IMR-90 (cell line): ENCODE data around the gene GRB10. TPM values are rescaled to one million over a fixed set of nuclear protein-coding genes. Genes with fewer than 3 reads are reported as not detected.

Source experiments
- ATAC-seq: fragments of 200-7000 bp; cut with Tn5 transposase; 2 replicates; pipeline ENCODE4 v1.9.1; 2020; ENCODE audit warnings: low read depth, mild to moderate bottlenecking, moderate library complexity
- BruUV-seq: library from RNA; stranded (reverse); fragments of 400-500 nt; replicated peaks from 2 replicates; lab custom pipeline; 2021; lab: Mats Ljungman, UMichigan
- CTCF ChIA-PET: fragments of 300-600 bp; formaldehyde crosslinking; extraction: SDS; loops from one replicate; lab custom pipeline; 2021; ENCODE audit warnings: antibody characterized with exemption; lab: Yijun Ruan, JAX
- POLR2A ChIA-PET: fragments of 300-600 bp; sonication (Branson Sonifier 250); formaldehyde crosslinking; loops from one replicate; lab custom pipeline; 2022; ENCODE audit warnings: antibody characterized with exemption; ENCODE audit not compliant: unreplicated experiment; lab: Charles Lee
- DNase-seq: peaks from one replicate; pipeline ENCODE4 v3.0.0; 2013
- H2AFZ ChIP-seq: replicated peaks from 2 replicates; pipeline ENCODE3; 2013; ENCODE audit warnings: low read length, mild to moderate bottlenecking; ENCODE audit not compliant: poor library complexity
- H2AK5ac ChIP-seq: 2 replicates; pipeline ENCODE4 v1.6.1; 2013; ENCODE audit warnings: low read depth, low read length, inconsistent platforms
- H2AK9ac ChIP-seq: replicated peaks from 2 replicates; pipeline ENCODE3; 2013; ENCODE audit warnings: mild to moderate bottlenecking, low read depth, low read length, moderate library complexity; ENCODE audit not compliant: poor library complexity
- H2BK120ac ChIP-seq: 2 replicates; pipeline ENCODE4 v1.6.1; 2013; ENCODE audit warnings: low read depth, low read length, inconsistent platforms
- H2BK15ac ChIP-seq: 3 replicates; pipeline ENCODE4 v1.6.1; 2013; ENCODE audit warnings: low read depth, low read length, inconsistent platforms
- H2BK20ac ChIP-seq: 2 replicates; pipeline ENCODE4 v1.6.1; 2013; ENCODE audit warnings: low read depth, mild to moderate bottlenecking, inconsistent platforms, low read length, moderate library complexity
- H2BK5ac ChIP-seq: 2 replicates; pipeline ENCODE4 v1.6.1; 2013; ENCODE audit warnings: mild to moderate bottlenecking, low read depth, low read length, inconsistent platforms; ENCODE audit not compliant: poor library complexity, severe bottlenecking
- H3K14ac ChIP-seq: replicated peaks from 2 replicates; pipeline ENCODE4 v1.6.1; 2013; ENCODE audit warnings: low read depth, low read length, inconsistent platforms
- H3K18ac ChIP-seq: 2 replicates; pipeline ENCODE4 v1.6.1; 2013; ENCODE audit warnings: low read depth, low read length, control low read depth
- H3K23ac ChIP-seq: 2 replicates; pipeline ENCODE4 v1.6.1; 2013; ENCODE audit warnings: low read depth, low read length, inconsistent platforms
- H3K27ac ChIP-seq: 2 replicates; pipeline ENCODE4 v1.5.1; 2013; ENCODE audit warnings: mild to moderate bottlenecking, control low read depth, low read length; ENCODE audit not compliant: insufficient read depth
- H3K27me3 ChIP-seq: 2 replicates; pipeline ENCODE4 v1.6.1; 2013; ENCODE audit warnings: low read length; ENCODE audit not compliant: control insufficient read depth, insufficient read depth
- H3K36me3 ChIP-seq: 2 replicates; pipeline ENCODE4 v1.6.1; 2013; ENCODE audit warnings: low read length, mixed read lengths; ENCODE audit not compliant: control insufficient read depth, insufficient read depth
- H3K4ac ChIP-seq: 2 replicates; pipeline ENCODE4 v1.6.1; 2013; ENCODE audit warnings: low read depth, low read length, inconsistent platforms
- H3K4me1 ChIP-seq: 2 replicates; pipeline ENCODE4 v1.6.1; 2013; ENCODE audit warnings: low read length, mixed read lengths; ENCODE audit not compliant: control insufficient read depth, insufficient read depth
- H3K4me2 ChIP-seq: 2 replicates; pipeline ENCODE4 v1.6.1; 2013; ENCODE audit warnings: low read depth, mild to moderate bottlenecking, control low read depth, low read length, moderate library complexity
- H3K4me3 ChIP-seq: 2 replicates; pipeline ENCODE4 v1.5.1; 2013; ENCODE audit warnings: low read depth, mild to moderate bottlenecking, control low read depth, low read length, moderate library complexity; ENCODE audit not compliant: insufficient read depth
- H3K56ac ChIP-seq: 2 replicates; pipeline ENCODE4 v1.6.1; 2013; ENCODE audit warnings: low read length, inconsistent platforms; ENCODE audit not compliant: insufficient read depth; ENCODE audit errors: extremely low read depth
- H3K79me1 ChIP-seq, 2 experiments: 2 replicates each; pipeline ENCODE4 v1.6.1; 2013; ENCODE audit warnings: low read length in 2 of 2, inconsistent platforms in 1 of 2, low read depth in 1 of 2
- H3K9ac ChIP-seq: 2 replicates; pipeline ENCODE4 v1.6.1; 2013; ENCODE audit warnings: low read depth, low read length, control low read depth
- H3K9me1 ChIP-seq: 2 replicates; pipeline ENCODE4 v1.6.1; 2013; ENCODE audit warnings: low read length, inconsistent platforms; ENCODE audit not compliant: insufficient read depth
- H3K9me3 ChIP-seq: 2 replicates; pipeline ENCODE4 v1.6.1; 2013; ENCODE audit warnings: low read length; ENCODE audit not compliant: control insufficient read depth, insufficient read depth
- H4K20me1 ChIP-seq: 2 replicates; pipeline ENCODE4 v1.6.1; 2013; ENCODE audit warnings: low read length, inconsistent platforms; ENCODE audit not compliant: insufficient read depth
- H4K5ac ChIP-seq: 2 replicates; pipeline ENCODE4 v1.6.1; 2013; ENCODE audit warnings: mild to moderate bottlenecking, low read depth, low read length, control low read depth
- H4K8ac ChIP-seq, 2 experiments: 2 replicates each; pipeline ENCODE4 v1.6.1; 2013; ENCODE audit warnings: low read depth in 2 of 2, low read length in 2 of 2, control low read depth in 1 of 2, inconsistent platforms in 1 of 2
- H4K91ac ChIP-seq: 2 replicates; pipeline ENCODE4 v1.6.1; 2013; ENCODE audit warnings: low read depth, low read length, inconsistent platforms; ENCODE audit not compliant: insufficient read depth
- BHLHE40 ChIP-seq: fragments of 150-350 bp; IDR thresholded peaks from 2 replicates; pipeline ENCODE4 v1.6.1; 2016; ENCODE audit warnings: mild to moderate bottlenecking, low read depth, low read length
- CHD1 ChIP-seq: IDR thresholded peaks from 2 replicates; pipeline ENCODE4 v1.6.1; 2012; ENCODE audit warnings: low read depth, low read length, improper control_type of control experiment
- CTCF ChIP-seq: conservative IDR thresholded peaks from 2 replicates; pipeline ENCODE4 v1.5.1; 2012; ENCODE audit warnings: mild to moderate bottlenecking, low read depth, low read length, improper control_type of control experiment
- FOS ChIP-seq: fragments of 150-350 bp; IDR thresholded peaks from 2 replicates; pipeline ENCODE4 v1.6.1; 2016; ENCODE audit warnings: low read depth, low read length
- MAFK ChIP-seq: IDR thresholded peaks from 2 replicates; pipeline ENCODE4 v1.6.1; 2012; ENCODE audit warnings: low read depth, low read length, improper control_type of control experiment
- NFE2L2 ChIP-seq: fragments of 150-350 bp; IDR thresholded peaks from 2 replicates; pipeline ENCODE4 v1.6.1; 2016; ENCODE audit warnings: low read depth, mild to moderate bottlenecking, low read length
- POLR2A ChIP-seq: IDR thresholded peaks from 2 replicates; pipeline ENCODE4 v1.6.1; 2012; ENCODE audit warnings: mild to moderate bottlenecking, low read depth, low read length
- RCOR1 ChIP-seq: IDR thresholded peaks from 2 replicates; pipeline ENCODE4 v1.6.1; 2012; ENCODE audit warnings: mild to moderate bottlenecking, low read length, improper control_type of control experiment; ENCODE audit not compliant: insufficient replicate concordance
- WGBS, 2 experiments: methylation state at CpG; one replicate each; pipeline versions ENCODE4 v1.1.5 to v1.1.7; 2013; ENCODE audit warnings: missing lambda C conversion rate in 2 of 2; ENCODE audit not compliant: insufficient read length in 1 of 2; ENCODE audit errors: extremely low coverage in 2 of 2; 5-methylcytosine and 5-hydroxymethylcytosine counted together
- dilution Hi-C: fragments of 300-500 bp; cut with HindIII; formaldehyde crosslinking; loops from one replicate; pipeline ENCODE4 v1.14.3; 2018; ENCODE audit warnings: low sequenced_read_pairs; ENCODE audit not compliant: unreplicated experiment
- in situ Hi-C: fragments of 300-500 bp; cut with MboI; formaldehyde crosslinking; loops from 3 replicates; pipeline ENCODE4 v1.14.3; 2019; ENCODE audit warnings: low sequenced_read_pairs, inconsistent platforms, mixed read lengths
- intact Hi-C: fragments of 100-400 bp; cut with micrococcal nuclease; formaldehyde crosslinking; loops from 2 replicates; pipeline ENCODE4 v1.10.0; 2022
- polyA plus RNA-seq, 3 experiments: library from polyadenylated mRNA; depleted of rRNA; stranded (reverse); fragments of >200 nt; gene quantifications; 2 replicates each; pipeline ENCODE4 v1.2.3, GENCODE V29; 2012; ENCODE audit warnings: low replicate concordance in 1 of 3
- total RNA-seq: library from RNA; depleted of rRNA; stranded (reverse); fragments of >200 nt; gene quantifications from 2 replicates; pipeline ENCODE4 v1.2.3, GENCODE V29; 2012
- TF ChIP-seq, protein P1 (sequence below): fragments of 150-350 bp; IDR thresholded peaks from 2 replicates; pipeline ENCODE4 v1.6.1; 2017; ENCODE audit warnings: mild to moderate bottlenecking, antibody characterized with exemption, low read length, low read depth

GRB10 gene
- total and polyA plus RNA-seq, 2 of the 4 experiments (the other 2 are of a cell fraction): 6.3 to 15.1 TPM

- no peak overlapping the region for H3K4ac ChIP-seq
- dilution Hi-C loops (no loop called here), intact Hi-C loops (no loop called here), in situ Hi-C loops (no loop called here)
- ChIA-PET POLR2A (no interaction called here), CTCF (no interaction called here)
- no peak overlapping the region for H2BK20ac ChIP-seq
- H2BK15ac ChIP-seq: no peak overlapping the region
- no peak overlapping the region for H3K56ac ChIP-seq
- H2BK120ac ChIP-seq: no peak overlapping the region
- BruUV-seq: no TSS peak
- no peak overlapping the region for H2AK5ac ChIP-seq
- no peak overlapping the region for H3K27ac ChIP-seq
- H3K18ac ChIP-seq: no peak overlapping the region
- H3K4me1 ChIP-seq: no peaks in the 10 kb centered on the region
- DNase-seq (no peak), ATAC-seq (no peak)
- no peak overlapping the region for H4K91ac ChIP-seq
- H3K9ac ChIP-seq: no peak overlapping the region
- H2AK9ac ChIP-seq: no peak overlapping the region
- H4K20me1 ChIP-seq: no peaks in the 10 kb centered on the region
- no peak overlapping the region for H2AFZ ChIP-seq
- no peak overlapping the region for H3K4me3 ChIP-seq
- H3K27me3 ChIP-seq: peaks cover 13% of the 10 kb centered on the region
- no peak overlapping the region for H3K4me2 ChIP-seq
- no peak for TF ChIP-seq FOS
- TF ChIP-seq RCOR1: no peak
- TF ChIP-seq NFE2L2: no peak
- no peak for TF ChIP-seq BHLHE40
- no peak for TF ChIP-seq MAFK
- TF ChIP-seq POLR2A: no peak
- no peak for TF ChIP-seq CHD1
- TF ChIP-seq, protein P1, sequence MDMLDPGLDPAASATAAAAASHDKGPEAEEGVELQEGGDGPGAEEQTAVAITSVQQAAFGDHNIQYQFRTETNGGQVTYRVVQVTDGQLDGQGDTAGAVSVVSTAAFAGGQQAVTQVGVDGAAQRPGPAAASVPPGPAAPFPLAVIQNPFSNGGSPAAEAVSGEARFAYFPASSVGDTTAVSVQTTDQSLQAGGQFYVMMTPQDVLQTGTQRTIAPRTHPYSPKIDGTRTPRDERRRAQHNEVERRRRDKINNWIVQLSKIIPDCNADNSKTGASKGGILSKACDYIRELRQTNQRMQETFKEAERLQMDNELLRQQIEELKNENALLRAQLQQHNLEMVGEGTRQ: no peak
- no peak for TF ChIP-seq CTCF
- H3K9me1 ChIP-seq: no peaks in the 10 kb centered on the region; the same call in 1 of the 2 replicates
- no peak overlapping the region for H2BK5ac ChIP-seq
- H3K79me1 ChIP-seq: no peaks in the 10 kb centered on the region
- no peak overlapping the region for H4K5ac ChIP-seq
- no peak overlapping the region for H3K23ac ChIP-seq
- no peak overlapping the region for H4K8ac ChIP-seq
- WGBS, 2 experiments: no CpG with 5 or more reads among the region's 5 CpGs
- no peaks in the 10 kb centered on the region for H3K9me3 ChIP-seq
- H3K36me3 ChIP-seq: no peaks in the 10 kb centered on the region
- H3K14ac ChIP-seq: no peak overlapping the region
Observed at GRCh38 chr7:50558294-50559053, 224.2 kb downstream of the GRB10 start.
